Stimulated activated CD8-positive, alpha-beta memory T cell treated with anti-CD3 and anti-CD28 coated beads, Interleukin-15, amount 100 ng/mL, for 1 hour (primary cell): ENCODE measurements around the gene EWSR1.
"Not testable (repeated sequence)": the region's sequence is repeated elsewhere in the genome, so short reads cannot be mapped to it uniquely, and the experiment has no call there.

Experiments used
- DNase-seq: peaks from one replicate; pipeline ENCODE4 v3.0.0-alpha.2; 2020; ENCODE audit warnings: low read depth

Gene EWSR1

DNA sequence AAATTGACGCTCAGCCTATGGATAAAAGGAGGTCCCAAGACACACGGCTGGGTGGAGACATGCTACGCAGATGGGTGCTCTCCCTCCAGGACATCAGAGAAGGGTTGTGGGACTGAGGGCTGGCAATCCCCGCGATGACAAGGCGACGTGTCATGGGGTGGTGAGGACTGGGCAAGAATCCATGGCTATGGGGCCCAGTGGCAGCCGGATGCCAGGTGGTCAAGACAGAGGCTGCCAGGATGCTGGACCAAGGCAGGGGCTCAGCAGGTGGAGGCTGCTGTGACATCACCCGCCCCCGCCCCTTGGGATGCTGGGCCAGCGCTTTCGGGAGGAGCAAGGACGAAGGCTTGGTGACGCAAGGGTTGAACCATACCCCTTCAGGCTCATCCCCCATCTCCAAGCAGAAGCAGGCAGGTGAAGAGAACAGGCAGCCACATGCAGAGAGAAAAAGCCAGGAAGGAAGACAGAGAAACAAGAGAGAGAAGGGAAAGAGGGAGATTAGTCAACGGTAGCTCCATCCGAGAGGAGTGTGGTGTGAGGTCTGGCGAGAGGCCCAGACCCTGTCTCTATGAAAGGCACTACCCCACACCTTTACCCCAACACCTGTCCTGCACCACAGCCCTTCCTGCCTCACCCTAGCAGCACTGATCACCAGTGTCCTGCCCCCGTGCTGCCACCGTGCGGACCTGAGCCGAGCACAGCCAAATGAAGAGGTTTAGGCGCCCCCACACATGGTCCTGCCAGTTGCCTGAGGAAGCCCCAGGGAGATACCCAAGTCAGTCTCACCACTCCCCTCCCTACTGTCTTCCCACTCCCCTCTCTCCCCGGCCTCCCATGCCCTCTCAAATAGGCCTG lies 71.5 kb downstream of the EWSR1 start:
- DNase-seq, result no peak

GRCh38 chr22:29340566-29340965 lies 72.5 kb downstream of the EWSR1 start:
- DNase-seq, result no peak

GRCh38 chr22:29341056-29341848 lies 73.2 kb downstream of the EWSR1 start:
- DNase-seq, result no peak

DNA sequence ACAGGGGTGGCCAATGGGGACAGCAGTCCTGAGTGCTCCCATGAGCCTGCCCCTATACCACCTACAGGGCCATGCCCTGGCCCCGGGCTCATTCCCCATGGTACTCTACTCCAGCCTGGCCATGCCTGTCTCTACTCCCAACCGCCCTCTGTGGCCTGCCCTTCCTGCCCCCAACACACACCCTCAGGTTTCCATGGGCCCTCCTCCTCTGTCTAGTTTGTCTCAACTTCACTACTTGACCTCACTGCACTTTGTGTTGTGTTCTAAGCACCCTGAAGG lies 73.7 kb downstream of the EWSR1 start:
- no peak for DNase-seq

- DNase-seq, result no peak
Observed at GRCh38 chr22:29342177-29342576, 74.1 kb downstream of the EWSR1 start.

DNA sequence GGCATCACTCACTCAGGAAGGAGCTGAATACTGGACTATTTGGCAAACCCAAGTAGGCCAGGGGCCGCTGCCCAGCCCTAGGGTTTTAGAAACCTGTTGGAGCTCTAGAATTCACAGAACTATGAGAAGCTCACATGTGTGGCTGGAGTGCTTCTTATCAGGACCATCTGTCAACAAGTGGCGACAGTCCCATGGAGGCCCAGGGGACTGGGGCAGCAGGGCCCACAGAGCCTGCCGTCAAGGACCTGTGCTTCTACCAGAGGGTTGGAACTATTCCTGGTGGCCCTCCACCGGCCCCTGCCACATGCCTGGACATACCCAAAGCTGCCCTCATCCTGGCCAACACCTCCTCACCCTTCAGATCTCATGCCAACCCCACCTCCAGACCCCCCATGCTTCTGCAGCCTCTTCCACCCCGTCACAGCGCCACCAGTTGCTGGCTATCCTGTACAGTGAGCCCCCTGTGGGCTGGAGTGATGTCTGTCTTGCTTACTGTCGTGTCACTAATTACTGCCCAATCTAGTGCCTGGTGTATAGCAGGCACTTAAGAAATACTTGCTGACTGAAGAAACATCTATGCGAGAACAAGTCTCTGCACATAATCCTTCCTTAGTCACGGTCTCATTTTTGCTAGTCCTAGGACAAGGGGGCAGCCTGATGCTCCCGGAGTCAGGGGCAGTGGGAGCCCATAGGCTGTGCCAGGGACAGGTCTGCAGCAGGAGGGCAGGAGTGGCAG lies 74.7 kb downstream of the EWSR1 start:
- no peak for DNase-seq

- no peak for DNase-seq
Observed at GRCh38 chr22:29343313-29343805, 75.3 kb downstream of the EWSR1 start.

DNA sequence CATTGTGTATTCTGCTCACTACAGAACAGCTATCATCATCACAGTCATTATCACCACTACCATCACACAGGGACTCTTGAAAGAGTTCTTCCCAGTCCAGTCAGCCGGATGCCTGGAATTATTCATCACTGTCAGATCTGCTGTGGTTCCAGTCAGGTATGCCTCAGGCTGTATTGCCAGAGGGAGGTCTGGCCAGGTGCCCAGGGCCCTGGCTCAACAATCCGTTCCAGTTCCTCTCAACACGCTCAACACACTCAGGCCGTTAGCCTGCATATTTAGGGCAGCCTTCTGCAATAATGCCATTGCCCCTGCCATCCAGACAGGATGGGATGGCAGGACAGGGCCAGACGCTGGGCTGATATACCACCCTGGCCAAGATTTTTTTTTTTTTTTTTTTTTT lies 76.1 kb downstream of the EWSR1 start:
- DNase-seq, result no peak

DNA sequence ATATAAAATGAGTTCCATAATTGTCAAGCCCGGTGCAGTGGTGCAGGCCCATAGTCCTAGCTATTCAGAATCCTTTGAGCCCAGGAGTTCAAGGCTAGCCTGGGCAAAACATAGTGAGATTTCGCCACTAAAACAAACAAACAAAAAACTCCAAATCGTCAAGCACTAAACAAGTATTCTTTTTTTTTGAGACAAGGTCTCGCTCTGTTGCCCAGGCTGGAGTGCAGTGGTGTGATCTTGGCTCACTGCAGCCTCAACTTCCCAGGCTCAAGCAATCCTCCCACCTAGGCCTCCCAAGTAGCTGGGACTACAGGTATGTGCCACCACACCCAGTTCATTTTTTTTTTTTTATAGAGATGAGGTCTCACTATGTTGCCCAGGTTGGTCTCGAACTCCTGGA lies 76.8 kb downstream of the EWSR1 start:
- not testable (repeated sequence) for DNase-seq

- no peak for DNase-seq
Observed at GRCh38 chr22:29345932-29346331, 77.9 kb downstream of the EWSR1 start.

DNA sequence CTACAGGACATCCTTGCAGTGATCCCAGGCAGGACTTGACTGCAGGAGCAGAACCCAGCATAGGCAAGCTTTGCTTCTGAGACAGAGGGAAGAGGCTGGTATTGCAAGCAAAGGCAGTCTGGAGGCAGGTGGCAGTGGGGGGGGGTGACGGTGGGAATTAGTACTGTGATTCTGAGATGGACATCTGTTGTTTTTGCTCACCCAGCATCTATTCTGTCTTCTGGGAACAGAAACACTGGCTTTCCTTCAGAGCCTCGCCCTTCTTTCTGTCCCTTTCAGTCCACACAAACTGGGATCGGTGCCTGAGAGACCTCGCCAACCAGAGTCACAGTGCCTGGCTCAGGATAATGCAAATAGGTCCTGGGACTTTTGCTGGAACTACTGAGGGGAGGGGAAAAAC lies 78.6 kb downstream of the EWSR1 start:
- DNase-seq, result no peak

DNA sequence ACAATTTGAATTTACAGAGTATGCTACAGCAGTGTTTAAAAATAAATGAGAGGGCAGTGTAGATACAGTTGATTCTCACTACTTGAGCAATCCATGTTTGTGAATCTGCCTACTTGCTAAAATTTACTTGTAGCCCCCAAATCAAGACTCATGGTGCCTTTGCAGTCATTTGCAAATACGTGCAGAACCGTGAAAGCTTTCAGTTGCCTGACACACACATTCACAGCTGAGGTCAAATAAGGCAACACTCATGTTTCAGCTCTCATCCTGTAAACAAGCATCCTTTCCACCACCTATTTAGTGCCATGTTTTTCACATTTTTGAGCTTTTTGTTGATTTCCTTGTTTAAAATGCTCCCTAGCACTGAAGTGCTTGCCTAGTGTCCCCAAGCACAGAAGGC lies 80.0 kb downstream of the EWSR1 start:
- DNase-seq, result no peak

DNA sequence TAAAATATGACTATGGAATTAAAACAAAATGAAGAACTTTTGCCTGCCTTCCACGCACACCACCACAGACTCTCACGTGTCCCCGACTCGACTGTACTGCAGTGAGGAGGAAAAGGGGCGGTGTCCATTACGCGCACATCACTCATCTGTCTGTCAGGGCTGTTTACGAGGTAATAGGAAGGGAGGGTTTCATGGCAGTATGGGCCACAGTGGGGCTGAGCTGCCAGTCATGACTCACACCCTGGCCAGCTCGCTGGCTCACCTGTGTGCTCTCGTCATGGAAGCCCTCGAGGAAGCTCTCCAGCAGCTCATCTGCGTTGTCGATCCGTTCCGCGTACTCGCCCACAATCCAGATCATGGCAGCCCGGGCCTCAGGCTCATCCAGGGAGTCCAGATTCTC lies 80.9 kb downstream of the EWSR1 start:
- DNase-seq, result no peak
